ENCODE data around the gene PSMC1.

The PSMC1 gene

DNA sequence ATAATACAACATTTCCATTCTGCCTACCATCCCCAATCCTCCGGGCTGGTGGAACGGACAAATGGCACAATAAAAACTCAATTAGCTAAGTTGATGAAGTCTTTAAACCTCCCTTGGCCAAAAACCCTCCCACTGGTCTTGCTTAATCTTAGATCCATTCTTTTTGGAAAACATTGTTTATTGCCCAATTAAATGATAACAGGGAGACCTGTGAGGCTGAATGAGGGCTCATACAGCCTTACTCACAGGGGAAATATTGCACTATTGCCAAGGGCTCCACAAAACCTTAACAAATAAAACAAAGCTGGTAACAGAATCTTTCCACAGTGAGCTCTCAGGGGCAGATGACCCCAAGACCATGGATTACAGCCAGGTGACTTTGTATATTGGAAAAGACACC, 7.8 kb upstream of the PSMC1 start:
- Histone ChIP-seq H3K9ac (ENCODE audit: insufficient read length) (no peak overlapping the region), H3K27ac (no peak overlapping the region), H3K36me3 (ENCODE audit: insufficient read depth, low read length) (no peaks in the 10 kb centered on the region), H3K9me3 (ENCODE audit: low read depth, low read length) (no peaks in the 10 kb centered on the region), H3K4me3 (no peak overlapping the region)
- no peak for TF ChIP-seq EZH2 (IDR thresholded peaks at IDR 0.05)
- no peak for TF ChIP-seq POLR2AphosphoS5 (IDR thresholded peaks at IDR 0.05; ENCODE audit: borderline replicate concordance, low read depth, low read length)
- TF ChIP-seq FOXP2 (optimal IDR thresholded peaks at IDR 0.05; ENCODE audit: control extremely low read depth, extremely low read length, insufficient read depth), result no peak
- no peak for DNase-seq (ENCODE audit: low read depth, low spot score)

GRCh38 chr14:90253826-90254225, 2.5 kb upstream of the PSMC1 start:
- peaks cover 11% of the 10 kb centered on the region for H3K36me3 ChIP-seq (ENCODE audit: insufficient read depth, low read length)
- H3K27ac ChIP-seq, result no peak overlapping the region
- no peak overlapping the region for H3K9ac ChIP-seq (ENCODE audit: insufficient read length)
- TF ChIP-seq EZH2 (IDR thresholded peaks at IDR 0.05), result no peak
- TF ChIP-seq FOXP2 (optimal IDR thresholded peaks at IDR 0.05; ENCODE audit: control extremely low read depth, extremely low read length, insufficient read depth), result no peak
- TF ChIP-seq POLR2AphosphoS5 (IDR thresholded peaks at IDR 0.05; ENCODE audit: borderline replicate concordance, low read depth, low read length), result no peak
- DNase-seq (ENCODE audit: low read depth, low spot score), result no peak
- no peak overlapping the region for H3K4me3 ChIP-seq
- H3K9me3 ChIP-seq (ENCODE audit: low read depth, low read length), result no peaks in the 10 kb centered on the region

DNA sequence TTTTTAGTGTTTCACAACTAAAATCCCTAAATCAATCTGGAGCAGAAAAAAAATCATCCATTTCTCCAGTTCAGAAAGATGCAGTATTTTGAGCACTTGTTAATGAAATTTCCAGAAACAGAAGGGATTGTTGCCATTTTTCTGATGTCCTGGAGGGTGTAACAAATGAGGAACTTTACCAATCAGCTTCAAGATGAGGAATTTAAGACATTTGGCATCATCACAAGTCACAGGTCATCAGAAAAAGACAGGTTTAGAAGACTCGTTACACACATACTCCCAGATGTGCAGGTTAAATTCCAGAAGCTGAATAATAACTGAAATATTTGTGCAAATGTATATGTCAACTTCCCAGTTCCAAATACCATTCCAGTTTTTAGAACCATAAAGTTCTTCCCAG, 482 bp upstream of the PSMC1 start:
- Histone ChIP-seq H3K9ac (ENCODE audit: insufficient read length) (peak overlapping the region; percentile 100), H3K9me3 (ENCODE audit: low read depth, low read length) (no peaks in the 10 kb centered on the region), H3K27ac (peak overlapping the region; percentile 91; the same call in 1 of the 2 replicates), H3K4me3 (peak overlapping the region; percentile 84), H3K36me3 (ENCODE audit: insufficient read depth, low read length) (peaks cover 29% of the 10 kb centered on the region)
- DNase-seq (ENCODE audit: low read depth, low spot score), result no peak
- TF ChIP-seq EZH2 (IDR thresholded peaks at IDR 0.05) (no peak), POLR2AphosphoS5 (IDR thresholded peaks at IDR 0.05; ENCODE audit: borderline replicate concordance, low read depth, low read length) (no peak), FOXP2 (optimal IDR thresholded peaks at IDR 0.05; ENCODE audit: control extremely low read depth, extremely low read length, insufficient read depth) (no peak)

DNA sequence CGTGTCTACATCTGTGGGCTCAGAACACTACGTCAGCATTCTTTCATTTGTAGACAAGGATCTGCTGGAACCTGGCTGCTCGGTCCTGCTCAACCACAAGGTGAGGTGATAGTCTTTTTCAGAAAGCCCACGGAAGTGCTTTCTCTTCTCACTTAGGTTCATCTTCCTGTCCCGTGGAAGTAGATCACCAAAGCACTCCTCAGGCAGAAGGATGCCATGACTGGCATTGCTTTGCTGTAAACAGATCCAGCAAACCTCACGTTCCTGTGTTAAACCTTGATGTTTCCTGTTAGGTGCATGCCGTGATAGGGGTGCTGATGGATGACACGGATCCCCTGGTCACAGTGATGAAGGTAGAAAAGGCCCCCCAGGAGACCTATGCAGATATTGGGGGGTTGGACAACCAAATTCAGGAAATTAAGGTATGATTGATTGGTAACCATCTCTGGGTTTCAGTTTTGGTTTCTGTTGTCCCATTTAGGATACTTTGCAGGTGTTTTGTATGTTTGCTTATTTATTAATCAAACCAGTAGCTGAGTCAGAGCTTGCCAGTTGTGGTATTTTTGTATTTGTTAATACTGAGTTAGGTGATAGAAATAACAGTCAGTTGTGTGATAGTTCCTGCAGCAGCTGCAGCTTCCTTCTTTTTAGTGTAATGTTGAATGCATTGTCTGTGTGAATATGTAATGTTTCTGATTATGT, 7.5 kb downstream of the PSMC1 start:
- Histone ChIP-seq H3K36me3 (ENCODE audit: insufficient read depth, low read length) (peaks cover 90% of the 10 kb centered on the region), H3K27ac (no peak overlapping the region), H3K9me3 (ENCODE audit: low read depth, low read length) (no peaks in the 10 kb centered on the region), H3K4me3 (no peak overlapping the region), H3K9ac (ENCODE audit: insufficient read length) (no peak overlapping the region)
- TF ChIP-seq FOXP2 (optimal IDR thresholded peaks at IDR 0.05; ENCODE audit: control extremely low read depth, extremely low read length, insufficient read depth) (no peak), EZH2 (IDR thresholded peaks at IDR 0.05) (no peak), POLR2AphosphoS5 (IDR thresholded peaks at IDR 0.05; ENCODE audit: borderline replicate concordance, low read depth, low read length) (no peak)
- DNase-seq (ENCODE audit: low read depth, low spot score), result no peak

DNA sequence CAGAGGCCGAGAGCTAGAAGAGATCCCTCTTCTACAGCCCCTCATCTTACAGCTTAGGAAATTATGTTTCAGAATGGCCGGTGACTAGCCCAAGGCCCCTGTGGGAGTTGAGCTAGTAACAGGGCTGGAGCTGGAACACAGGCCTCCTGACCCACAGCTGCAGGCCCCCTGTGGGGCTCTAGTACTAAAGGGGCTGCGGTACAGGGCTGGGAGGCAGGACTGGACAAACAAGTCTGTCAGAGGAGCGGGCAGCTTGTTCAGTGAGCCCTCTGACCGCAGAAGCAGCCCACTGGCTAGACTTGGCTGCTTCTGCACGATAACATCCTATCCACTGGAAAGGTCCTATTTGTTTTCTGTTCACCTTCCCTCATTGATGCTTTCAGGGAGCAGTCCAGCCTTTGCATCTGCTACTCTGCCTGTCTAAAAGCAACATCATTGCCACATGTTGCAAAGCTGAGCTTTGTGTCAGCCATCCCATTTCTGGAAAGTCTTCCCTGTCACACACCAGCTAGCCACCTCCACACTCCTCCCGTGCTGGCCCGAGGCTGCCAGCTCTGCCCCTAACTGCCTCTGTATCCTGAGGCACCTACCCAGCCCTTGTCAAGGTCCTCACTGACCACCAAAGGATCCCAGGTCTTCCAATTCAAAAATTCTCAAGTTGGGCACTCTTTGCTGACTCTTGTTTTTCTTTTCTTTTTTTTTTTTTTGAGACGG, 10.2 kb downstream of the PSMC1 start:
- no peak overlapping the region for H3K27ac ChIP-seq
- TF ChIP-seq EZH2 (IDR thresholded peaks at IDR 0.05) (no peak), FOXP2 (optimal IDR thresholded peaks at IDR 0.05; ENCODE audit: control extremely low read depth, extremely low read length, insufficient read depth) (no peak), POLR2AphosphoS5 (IDR thresholded peaks at IDR 0.05; ENCODE audit: borderline replicate concordance, low read depth, low read length) (no peak)
- H3K9ac ChIP-seq (ENCODE audit: insufficient read length), result no peak overlapping the region
- no peaks in the 10 kb centered on the region for H3K9me3 ChIP-seq (ENCODE audit: low read depth, low read length)
- DNase-seq (ENCODE audit: low read depth, low spot score), result no peak
- H3K36me3 ChIP-seq (ENCODE audit: insufficient read depth, low read length), result peaks cover 92% of the 10 kb centered on the region
- no peak overlapping the region for H3K4me3 ChIP-seq

DNA sequence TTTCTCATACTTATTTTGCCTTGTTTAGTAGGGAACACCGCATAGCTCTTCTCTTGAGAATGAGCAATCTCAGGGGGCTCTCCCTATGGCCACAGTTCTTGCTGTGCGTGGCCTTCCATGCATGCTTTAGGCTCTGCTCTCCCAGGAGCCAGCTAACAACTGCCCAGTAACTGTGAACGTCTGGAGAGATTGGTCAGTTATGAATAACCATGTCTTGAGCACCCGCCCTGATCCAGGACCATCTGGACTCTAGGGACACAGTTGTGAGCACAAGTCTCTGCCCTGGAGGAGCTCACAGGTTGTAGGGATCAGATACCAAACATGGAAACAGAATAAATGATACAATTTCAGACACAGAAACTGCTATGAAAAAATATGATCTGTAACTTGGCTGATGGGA, 12.1 kb downstream of the PSMC1 start:
- no peak for TF ChIP-seq FOXP2 (optimal IDR thresholded peaks at IDR 0.05; ENCODE audit: control extremely low read depth, extremely low read length, insufficient read depth)
- TF ChIP-seq POLR2AphosphoS5 (IDR thresholded peaks at IDR 0.05; ENCODE audit: borderline replicate concordance, low read depth, low read length), result no peak
- TF ChIP-seq EZH2 (IDR thresholded peaks at IDR 0.05), result no peak
- H3K27ac ChIP-seq, result no peak overlapping the region
- no peaks in the 10 kb centered on the region for H3K9me3 ChIP-seq (ENCODE audit: low read depth, low read length)
- H3K4me3 ChIP-seq, result no peak overlapping the region
- no peak overlapping the region for H3K9ac ChIP-seq (ENCODE audit: insufficient read length)
- DNase-seq (ENCODE audit: low read depth, low spot score), result no peak
- H3K36me3 ChIP-seq (ENCODE audit: insufficient read depth, low read length), result peaks cover 91% of the 10 kb centered on the region

DNA sequence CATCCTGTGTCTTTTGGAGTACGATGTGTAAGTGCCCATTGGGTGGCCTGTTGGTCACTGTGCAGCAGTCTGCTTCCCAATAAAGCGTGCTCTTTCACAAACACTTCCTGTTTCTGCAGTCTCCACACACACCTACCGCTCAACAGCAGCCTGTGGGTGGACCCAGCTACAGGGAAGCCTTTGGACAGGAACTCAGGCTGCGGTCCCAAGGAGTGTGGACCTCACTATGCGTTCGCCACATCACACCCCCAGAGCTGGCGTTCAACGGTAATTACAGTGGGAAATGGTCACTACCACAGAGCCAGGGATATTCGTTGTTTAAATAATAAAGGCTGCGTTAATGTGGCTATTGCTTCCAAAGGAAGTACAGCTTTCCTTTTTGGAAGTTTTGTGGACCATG, 16.2 kb downstream of the PSMC1 start:
- H3K9ac ChIP-seq (ENCODE audit: insufficient read length), result no peak overlapping the region
- no peak for DNase-seq (ENCODE audit: low read depth, low spot score)
- TF ChIP-seq POLR2AphosphoS5 (IDR thresholded peaks at IDR 0.05; ENCODE audit: borderline replicate concordance, low read depth, low read length), result no peak
- no peak overlapping the region for H3K4me3 ChIP-seq
- no peak overlapping the region for H3K27ac ChIP-seq
- H3K9me3 ChIP-seq (ENCODE audit: low read depth, low read length), result no peaks in the 10 kb centered on the region
- H3K36me3 ChIP-seq (ENCODE audit: insufficient read depth, low read length), result peaks cover 57% of the 10 kb centered on the region

GRCh38 chr14:90273532-90273931, 17.2 kb downstream of the PSMC1 start:
- H3K9ac ChIP-seq (ENCODE audit: insufficient read length), result no peak overlapping the region
- H3K4me3 ChIP-seq, result no peak overlapping the region
- no peak for DNase-seq (ENCODE audit: low read depth, low spot score)
- TF ChIP-seq POLR2AphosphoS5 (IDR thresholded peaks at IDR 0.05; ENCODE audit: borderline replicate concordance, low read depth, low read length), result no peak
- no peak for TF ChIP-seq FOXP2 (optimal IDR thresholded peaks at IDR 0.05; ENCODE audit: control extremely low read depth, extremely low read length, insufficient read depth)
- no peak for TF ChIP-seq EZH2 (IDR thresholded peaks at IDR 0.05)
- no peak overlapping the region; the same call in 1 of the 2 replicates for H3K27ac ChIP-seq
- no peaks in the 10 kb centered on the region for H3K9me3 ChIP-seq (ENCODE audit: low read depth, low read length)
- H3K36me3 ChIP-seq (ENCODE audit: insufficient read depth, low read length), result peaks cover 47% of the 10 kb centered on the region

All from SK-N-MC (cell line).